AG09319 (cell line): Measurements from ENCODE around the gene CDH22.

Experiments used
- DNase-seq: peaks from one replicate; pipeline ENCODE4 v3.0.0-alpha.2; 2010; ENCODE audit warnings: low read depth; ENCODE audit errors: extremely low read depth
- CTCF ChIP-seq: IDR thresholded peaks from 2 replicates; pipeline ENCODE4 v1.5.1; 2011; ENCODE audit warnings: low read depth, mild to moderate bottlenecking, inconsistent platforms, low read length, moderate library complexity

CDH22 gene

GRCh38 chr20:46191611-46192010 lies 116.7 kb downstream of the CDH22 start:
- no peak for DNase-seq
- TF ChIP-seq CTCF, result no peak

- no peak for TF ChIP-seq CTCF
- no peak for DNase-seq
These were observed 117.1 kb downstream of the CDH22 start for GRCh38 chr20:46191168-46191540.

- no peak for TF ChIP-seq CTCF
- DNase-seq, result no peak
These were observed 117.7 kb downstream of the CDH22 start for GRCh38 chr20:46190478-46191167.

- no peak for DNase-seq
- TF ChIP-seq CTCF, result no peak
These were observed 119.3 kb downstream of the CDH22 start for GRCh38 chr20:46188866-46189541.

- DNase-seq, result no peak
- no peak for TF ChIP-seq CTCF
These were observed 122.1 kb downstream of the CDH22 start for GRCh38 chr20:46186210-46186609.

GRCh38 chr20:46185353-46185752 lies 122.9 kb downstream of the CDH22 start:
- DNase-seq, result no peak
- TF ChIP-seq CTCF, result no peak

GRCh38 chr20:46183768-46184167 lies 124.5 kb downstream of the CDH22 start:
- no peak for TF ChIP-seq CTCF
- no peak for DNase-seq
